T-helper 2 cell treated with Interferon-gamma antibody and Interleukin-4, amounts not matched to agents 100 ng/mL and 5 ng/mL, for 36 hours (primary cell): ENCODE data around the gene CLCA2. TPM values are rescaled to one million over a fixed set of nuclear protein-coding genes. Genes with fewer than 3 reads are reported as not detected.

Source experiments
- intact Hi-C: fragments of 100-400 bp; cut with micrococcal nuclease; formaldehyde crosslinking; loops from one replicate; pipeline ENCODE4 v1.15.1; 2023
- total RNA-seq: library from RNA; stranded (reverse); gene quantifications from 2 replicates; pipeline ENCODE4 v1.2.3, GENCODE V29; 2022

CLCA2 gene
- total RNA-seq, 1 donor from 2014 or later, result not detected

DNA sequence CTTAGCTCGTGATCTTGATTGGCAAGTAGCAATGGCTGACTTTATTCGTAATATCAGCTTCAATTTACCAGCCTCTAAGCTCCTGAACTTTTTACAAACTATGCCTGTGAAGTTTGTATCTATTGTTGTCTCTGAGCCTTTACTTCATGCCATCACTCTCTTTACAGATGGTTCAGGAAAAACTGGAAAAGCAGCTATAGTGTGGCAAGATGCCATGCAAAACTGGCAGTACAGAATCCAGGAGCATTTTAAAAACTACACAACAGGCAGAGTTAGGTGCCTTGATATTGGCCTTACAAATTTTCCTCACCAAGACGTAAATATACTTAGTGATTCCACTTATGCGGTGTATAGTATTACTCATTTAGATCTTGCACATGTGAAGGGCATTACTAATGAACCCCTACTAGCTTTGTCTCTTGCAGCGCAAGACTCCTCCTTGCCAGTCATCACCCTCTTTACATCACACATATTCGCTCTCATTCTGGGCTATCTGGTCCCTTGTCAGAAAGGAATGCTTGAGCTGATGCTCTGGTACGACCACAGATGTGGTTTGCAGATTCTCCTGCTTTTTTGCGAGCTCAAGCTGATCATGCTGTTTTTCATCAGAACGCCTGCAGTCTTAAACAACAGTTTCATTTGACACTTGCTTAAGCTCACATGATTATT lies 81.1 kb downstream of the CLCA2 start:
- intact Hi-C loops, result loop anchor here (5.0 to 10.0 kb wide), 3 partner anchors 108 to 580 kb away; partner anchors contain the start of genes ODF2L and SH3GLB1

DNA sequence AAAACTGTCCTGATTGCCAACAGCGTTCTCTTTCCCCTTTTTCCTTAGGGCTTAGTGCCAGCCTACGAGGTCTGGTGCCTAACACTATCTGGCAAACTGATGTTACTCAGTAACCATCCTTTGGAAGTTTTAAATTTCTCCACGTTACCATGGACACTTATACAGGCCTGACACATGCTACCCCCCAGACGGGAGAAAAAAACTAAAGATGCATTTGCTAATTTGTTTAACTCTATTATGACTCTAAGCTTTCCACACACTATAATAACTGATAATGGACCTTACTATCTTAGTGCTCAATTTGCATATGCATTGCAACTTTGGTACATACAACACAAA lies 81.6 kb downstream of the CLCA2 start:
- intact Hi-C loops, result loop anchor here (10.0 kb wide), 2 partner anchors 199 to 579 kb away; partner anchors contain the start of gene SH3GLB1

Other genes starting within 250 kb of the CLCA2 start
- gene ODF2L, start 27.8 kb upstream of the CLCA2 start, total RNA-seq, result 39.6 and 41.2 TPM in 2 replicates
- not detected in 2 replicates for gene CLCA1, start 44.8 kb downstream of the CLCA2 start, total RNA-seq
- gene CLCA4, start 122.9 kb downstream of the CLCA2 start, total RNA-seq, result not detected in 2 replicates